Measurements from ENCODE around the gene OR4D11. TPM values are rescaled to one million over a fixed set of nuclear protein-coding genes. Genes with fewer than 3 reads are reported as not detected.

OR4D11 gene
- polyA plus RNA-seq, 1 donor (not counting 4 experiments of a cell fraction or from before 2014, with no cell fraction given) = not detected

GRCh38 chr11:59552844-59553243 lies 49.5 kb downstream of the OR4D11 start:
- dilution Hi-C loops (cut with MboI; ENCODE audit: extremely low pct_ligation_motif_present, low sequenced_read_pairs) = no loop called here
- DNase-seq (ENCODE audit: low read depth, low spot score) (no peak), FAIRE-seq (no peak)
- no peaks in the 10 kb centered on the region for H3K9me3 ChIP-seq (ENCODE audit: control insufficient read depth, low read depth, low read length)
- H3K36me3 ChIP-seq (ENCODE audit: control insufficient read depth in 2 of 2, extremely low read depth in 1 of 2, insufficient read depth in 2 of 2, low read length in 2 of 2) = no peaks in the 10 kb centered on the region
- no peak overlapping the region for H3K4me2 ChIP-seq (ENCODE audit: control insufficient read depth, extremely low read depth, insufficient read depth, low read depth, low read length)
- H3K27me3 ChIP-seq (ENCODE audit: control insufficient read depth, extremely low read depth, insufficient read depth, low read length) = no peaks in the 10 kb centered on the region
- TF ChIP-seq CTCF (optimal IDR thresholded peaks at IDR 0.05 in 1 of 3, IDR thresholded peaks at IDR 0.05 in 1 of 3, conservative IDR thresholded peaks at IDR 0.05 in 1 of 3; ENCODE audit: extremely low read depth in 1 of 3, insufficient read depth in 2 of 3, low read length in 3 of 3) = no peak
- no peak for TF ChIP-seq EZH2 (IDR thresholded peaks at IDR 0.05; ENCODE audit: low read length)
- no peak overlapping the region for H3K27ac ChIP-seq (ENCODE audit: control insufficient read depth, insufficient read depth, low read length)
- H3K9ac ChIP-seq (ENCODE audit: control insufficient read depth, extremely low read depth, insufficient read depth, low read length) = no peak overlapping the region
- no peaks in the 10 kb centered on the region for H3K9me1 ChIP-seq (ENCODE audit: control insufficient read depth, extremely low read depth, insufficient read depth, low read length)
- H4K20me1 ChIP-seq (ENCODE audit: control insufficient read depth, extremely low read depth, insufficient read depth, low read length) = no peaks in the 10 kb centered on the region
- no peak overlapping the region for H2AFZ ChIP-seq (ENCODE audit: control insufficient read depth, low read length)
- peaks cover 11% of the 10 kb centered on the region for H3K4me1 ChIP-seq (ENCODE audit: control insufficient read depth, extremely low read depth, insufficient read depth, low read length)
- no peak overlapping the region for H3K4me3 ChIP-seq (ENCODE audit: control insufficient read depth in 2 of 3, extremely low read depth in 1 of 3, insufficient read depth in 2 of 3, low read depth in 1 of 3, low read length in 3 of 3)
- no peaks in the 10 kb centered on the region for H3K79me2 ChIP-seq (ENCODE audit: control insufficient read depth, insufficient read depth, low read length)

GRCh38 chr11:59553323-59553722 lies 49.9 kb downstream of the OR4D11 start:
- Histone ChIP-seq H3K27me3 (ENCODE audit: control insufficient read depth, extremely low read depth, insufficient read depth, low read length) (no peaks in the 10 kb centered on the region), H3K9ac (ENCODE audit: control insufficient read depth, extremely low read depth, insufficient read depth, low read length) (no peak overlapping the region), H3K36me3 (ENCODE audit: control insufficient read depth in 2 of 2, extremely low read depth in 1 of 2, insufficient read depth in 2 of 2, low read length in 2 of 2) (no peaks in the 10 kb centered on the region), H2AFZ (ENCODE audit: control insufficient read depth, low read length) (no peak overlapping the region), H3K4me1 (ENCODE audit: control insufficient read depth, extremely low read depth, insufficient read depth, low read length) (peaks cover 11% of the 10 kb centered on the region), H3K4me3 (ENCODE audit: control insufficient read depth in 2 of 3, extremely low read depth in 1 of 3, insufficient read depth in 2 of 3, low read depth in 1 of 3, low read length in 3 of 3) (no peak overlapping the region), H3K9me3 (ENCODE audit: control insufficient read depth, low read depth, low read length) (no peaks in the 10 kb centered on the region), H3K9me1 (ENCODE audit: control insufficient read depth, extremely low read depth, insufficient read depth, low read length) (no peaks in the 10 kb centered on the region), H3K79me2 (ENCODE audit: control insufficient read depth, insufficient read depth, low read length) (no peaks in the 10 kb centered on the region), H3K4me2 (ENCODE audit: control insufficient read depth, extremely low read depth, insufficient read depth, low read depth, low read length) (no peak overlapping the region), H3K27ac (ENCODE audit: control insufficient read depth, insufficient read depth, low read length) (no peak overlapping the region), H4K20me1 (ENCODE audit: control insufficient read depth, extremely low read depth, insufficient read depth, low read length) (no peaks in the 10 kb centered on the region)
- DNase-seq (ENCODE audit: low read depth, low spot score) (no peak), FAIRE-seq (no peak)
- TF ChIP-seq CTCF (optimal IDR thresholded peaks at IDR 0.05 in 1 of 3, IDR thresholded peaks at IDR 0.05 in 1 of 3, conservative IDR thresholded peaks at IDR 0.05 in 1 of 3; ENCODE audit: extremely low read depth in 1 of 3, insufficient read depth in 2 of 3, low read length in 3 of 3) = no peak
- no peak for TF ChIP-seq EZH2 (IDR thresholded peaks at IDR 0.05; ENCODE audit: low read length)
- dilution Hi-C loops (cut with MboI; ENCODE audit: extremely low pct_ligation_motif_present, low sequenced_read_pairs) = no loop called here

Other genes with a start within 250 kb of the OR4D11 start
- not detected in 3 replicates for gene OR5AN1, start 144.7 kb upstream of the OR4D11 start, polyA plus RNA-seq
- gene OR5A2, start 77.2 kb upstream of the OR4D11 start, polyA plus RNA-seq = not detected in 3 replicates
- gene OR5A1, start 67.1 kb upstream of the OR4D11 start, polyA plus RNA-seq = not detected in 3 replicates
- not detected in 3 replicates for gene OR4D6, start 46.6 kb upstream of the OR4D11 start, polyA plus RNA-seq
- gene OR4D10, start 30.3 kb upstream of the OR4D11 start, polyA plus RNA-seq = not detected in 3 replicates
- gene OR4D9, start 8.0 kb downstream of the OR4D11 start, polyA plus RNA-seq = not detected in 3 replicates
- gene OSBP, start 112.2 kb downstream of the OR4D11 start, polyA plus RNA-seq = 22.8 to 34.6 TPM (median 31.9 TPM) in 3 replicates
- 20.5 to 51.3 TPM (median 31.1 TPM) in 3 replicates for gene PATL1, start 165.5 kb downstream of the OR4D11 start, polyA plus RNA-seq
- gene OR10V1, start 210.3 kb downstream of the OR4D11 start, polyA plus RNA-seq = not detected in 3 replicates

Data from keratinocyte (primary cell).